ENCODE results near the gene MAPK11. TPM values are rescaled to one million over a fixed set of nuclear protein-coding genes. Genes with fewer than 3 reads are reported as not detected.

MAPK11 gene
- total RNA-seq, 2 experiments from 2014 or later: 5.9 to 6.2 TPM

- H3K4me1 Mint-ChIP-seq (ENCODE audit: low read depth): peaks cover 8% of the 10 kb centered on the region
- ChIA-PET CTCF (interaction anchor here (2.5 to 6.1 kb wide), 3 partner anchors 19 to 71 kb away, joined by 12 to 44 read pairs (median 16); partner anchors contain the start of genes DENND6B and HDAC10), POLR2A (interaction anchor here (0.7 to 2.8 kb wide), 2 partner anchors 19 to 59 kb away, joined by 4 to 13 read pairs; partner anchors contain the start of gene HDAC10)
- intact Hi-C loops (cut with micrococcal nuclease): loop anchor here (5.0 kb wide), 1 partner anchor 71 kb away; the partner anchor contains the start of gene PPP6R2
- DNase-seq: peak; percentile 80
- H3K36me3 Mint-ChIP-seq (ENCODE audit: low read depth): no peaks in the 10 kb centered on the region
- peaks cover 10% of the 10 kb centered on the region for H3K27me3 Mint-ChIP-seq
- no peak overlapping the region for H3K27ac Mint-ChIP-seq
- TF ChIP-seq CTCF (IDR thresholded peaks at IDR 0.05): no peak
- H3K9me3 Mint-ChIP-seq: no peaks in the 10 kb centered on the region
- H3K4me3 Mint-ChIP-seq: peak overlapping the region; percentile 66
- peak; percentile 56 for ATAC-seq
Measured at GRCh38 chr22:50270666-50271394, 650 bp upstream of the MAPK11 start.

GRCh38 chr22:50269573-50269969 is 609 bp downstream of the MAPK11 start:
- ChIA-PET POLR2A (no interaction called here), CTCF (interaction anchor here (1.0 to 6.1 kb wide), 3 partner anchors 18 to 72 kb away, joined by 3 to 44 read pairs (median 22); partner anchors contain the start of genes DENND6B and HDAC10)
- Mint-ChIP-seq H3K4me3 (peak overlapping the region; percentile 60), H3K36me3 (ENCODE audit: low read depth) (no peaks in the 10 kb centered on the region), H3K9me3 (no peaks in the 10 kb centered on the region), H3K27me3 (peaks cover 10% of the 10 kb centered on the region), H3K27ac (no peak overlapping the region), H3K4me1 (ENCODE audit: low read depth) (peaks cover 8% of the 10 kb centered on the region)
- ATAC-seq (no peak), DNase-seq (no peak)
- intact Hi-C loops (cut with micrococcal nuclease): no loop called here
- TF ChIP-seq CTCF (IDR thresholded peaks at IDR 0.05): no peak

GRCh38 chr22:50268655-50269113 is 1.5 kb downstream of the MAPK11 start:
- intact Hi-C loops (cut with micrococcal nuclease): no loop called here
- ATAC-seq (no peak), DNase-seq (no peak)
- TF ChIP-seq CTCF (IDR thresholded peaks at IDR 0.05): no peak
- Mint-ChIP-seq H3K4me3 (no peak overlapping the region), H3K27ac (no peak overlapping the region), H3K9me3 (no peaks in the 10 kb centered on the region), H3K4me1 (ENCODE audit: low read depth) (peaks cover 8% of the 10 kb centered on the region), H3K36me3 (ENCODE audit: low read depth) (no peaks in the 10 kb centered on the region), H3K27me3 (peaks cover 10% of the 10 kb centered on the region)
- POLR2A ChIA-PET: no interaction called here
- CTCF ChIA-PET: interaction anchor here (1.0 to 6.1 kb wide), 4 partner anchors 17 to 73 kb away, joined by 3 to 44 read pairs (median 13); partner anchors contain the start of genes DENND6B and HDAC10

GRCh38 chr22:50267591-50268390 is 2.4 kb downstream of the MAPK11 start:
- TF ChIP-seq CTCF (IDR thresholded peaks at IDR 0.05): peak; percentile 27
- Mint-ChIP-seq H3K4me1 (ENCODE audit: low read depth) (peaks cover 8% of the 10 kb centered on the region), H3K27ac (no peak overlapping the region), H3K27me3 (peaks cover 13% of the 10 kb centered on the region), H3K36me3 (ENCODE audit: low read depth) (no peaks in the 10 kb centered on the region), H3K9me3 (no peaks in the 10 kb centered on the region), H3K4me3 (no peak overlapping the region)
- DNase-seq (peak; percentile 54), ATAC-seq (peak; percentile 8)
- intact Hi-C loops (cut with micrococcal nuclease): no loop called here
- CTCF ChIA-PET: interaction anchor here (0.6 to 3.1 kb wide), 5 partner anchors 12 to 258 kb away, joined by 3 to 22 read pairs (median 3); partner anchors contain the start of genes HDAC10 and SCO2
- POLR2A ChIA-PET: interaction anchor here (0.6 to 0.9 kb wide), 3 partner anchors 12 to 16 kb away, joined by 3 read pairs; no protein-coding TSS in a partner anchor
